Hematopoietic multipotent progenitor cell treated with erythropoietin and hydrocortisone succinate and interleukin-3 and kit ligand, for 6 days (in vitro differentiated cells): ENCODE data around the gene ZIM2.

Experiments used
- DNase-seq: peaks from one replicate; pipeline ENCODE4 v3.0.0-alpha.2; 2015

Gene ZIM2

GRCh38 chr19:56838909-56839651 lies 1.4 kb downstream of the ZIM2 start:
- DNase-seq, result peak; percentile 80

- DNase-seq, result peak; percentile 63
Observed at GRCh38 chr19:56838024-56838908, 2.3 kb downstream of the ZIM2 start.

- peak; percentile 61 for DNase-seq
Observed at GRCh38 chr19:56837492-56838023, 3.0 kb downstream of the ZIM2 start.

GRCh38 chr19:56837004-56837403 lies 3.5 kb downstream of the ZIM2 start:
- DNase-seq, result peak; percentile 25

- no peak for DNase-seq
Observed at GRCh38 chr19:56836059-56836458, 4.5 kb downstream of the ZIM2 start.

- DNase-seq, result no peak
Observed at GRCh38 chr19:56835401-56835800, 5.1 kb downstream of the ZIM2 start.

GRCh38 chr19:56834564-56835375 lies 5.8 kb downstream of the ZIM2 start:
- no peak for DNase-seq

- no peak for DNase-seq
Observed at GRCh38 chr19:56832352-56832928, 8.1 kb downstream of the ZIM2 start.

- DNase-seq, result no peak
Observed at GRCh38 chr19:56831255-56831654, 9.3 kb downstream of the ZIM2 start.

GRCh38 chr19:56829596-56829995 lies 10.9 kb downstream of the ZIM2 start:
- DNase-seq, result no peak

- no peak for DNase-seq
Observed at GRCh38 chr19:56827708-56828107, 12.8 kb downstream of the ZIM2 start.

GRCh38 chr19:56823956-56824355 lies 16.6 kb downstream of the ZIM2 start:
- no peak for DNase-seq

- no peak for DNase-seq
Observed at GRCh38 chr19:56823417-56823816, 17.1 kb downstream of the ZIM2 start.

- DNase-seq, result no peak
Observed at GRCh38 chr19:56822755-56823154, 17.8 kb downstream of the ZIM2 start.

- DNase-seq, result no peak
Observed at GRCh38 chr19:56821675-56822074, 18.9 kb downstream of the ZIM2 start.

GRCh38 chr19:56821209-56821608 lies 19.3 kb downstream of the ZIM2 start:
- DNase-seq, result no peak

GRCh38 chr19:56819166-56819565 lies 21.4 kb downstream of the ZIM2 start:
- DNase-seq, result no peak

GRCh38 chr19:56814656-56815055 lies 25.9 kb downstream of the ZIM2 start:
- no peak for DNase-seq

GRCh38 chr19:56813531-56813930 lies 27.0 kb downstream of the ZIM2 start:
- no peak for DNase-seq

- DNase-seq, result no peak
Observed at GRCh38 chr19:56811480-56811879, 29.0 kb downstream of the ZIM2 start.

- no peak for DNase-seq
Observed at GRCh38 chr19:56810260-56810659, 30.3 kb downstream of the ZIM2 start.

GRCh38 chr19:56808717-56809392 lies 31.7 kb downstream of the ZIM2 start:
- no peak for DNase-seq
